Liver (tissue), 9 donors: ENCODE results near the gene RNF135. TPM values are rescaled to one million over a fixed set of nuclear protein-coding genes. Genes with fewer than 3 reads are reported as not detected.

Experiments used
- DNase-seq: peaks from one replicate; pipeline ENCODE4 v3.0.0-alpha.2; 2017; ENCODE audit warnings: low spot score
- H3K27ac ChIP-seq, 2 donors: one replicate each; pipeline ENCODE4 v1.7.0; 2013; ENCODE audit warnings: inconsistent platforms in 2 of 2, low read length in 2 of 2, control low read depth in 1 of 2, low read depth in 1 of 2, mild to moderate bottlenecking in 1 of 2
- H3K27me3 ChIP-seq, 4 donors: one replicate each; pipeline versions ENCODE4 v1.6.1 to v1.7.0; 2013; ENCODE audit warnings: low read length in 3 of 4, inconsistent platforms in 1 of 4, mild to moderate bottlenecking in 1 of 4, moderate library complexity in 1 of 4; ENCODE audit not compliant: control insufficient read depth in 4 of 4, insufficient read depth in 4 of 4
- H3K36me3 ChIP-seq, 4 donors: one replicate each; pipeline versions ENCODE4 v1.6.1 to v1.7.0; 2013; ENCODE audit warnings: low read length in 3 of 4, mild to moderate bottlenecking in 3 of 4, low read depth in 1 of 4, moderate library complexity in 1 of 4; ENCODE audit not compliant: control insufficient read depth in 4 of 4, insufficient read depth in 3 of 4
- H3K4me1 ChIP-seq, 4 donors: one replicate each; pipeline versions ENCODE4 v1.6.1 to v1.7.0; 2013; ENCODE audit warnings: low read length in 3 of 4, mild to moderate bottlenecking in 3 of 4, moderate library complexity in 1 of 4; ENCODE audit not compliant: control insufficient read depth in 4 of 4, insufficient read depth in 4 of 4
- H3K4me3 ChIP-seq, 3 donors: one replicate each; pipeline versions ENCODE4 v1.6.1 to v1.7.0; 2013; ENCODE audit warnings: low read length in 3 of 3, control low read depth in 1 of 3, low read depth in 1 of 3, mild to moderate bottlenecking in 1 of 3
- H3K9ac ChIP-seq, 2 donors: one replicate each; pipeline ENCODE4 v1.7.0; 2013; ENCODE audit warnings: low read length in 2 of 2, mild to moderate bottlenecking in 2 of 2, moderate library complexity in 2 of 2, control low read depth in 1 of 2, low read depth in 1 of 2
- H3K9me3 ChIP-seq, 4 donors: one replicate each; pipeline versions ENCODE4 v1.6.1 to v1.7.0; 2013; ENCODE audit warnings: low read length in 3 of 4; ENCODE audit not compliant: control insufficient read depth in 4 of 4
- CTCF ChIP-seq: fragments of 150-350 bp; IDR thresholded peaks from 2 replicates; pipeline ENCODE4 v1.5.1; 2017; ENCODE audit warnings: improper control_type of control experiment, low read depth, low read length; ENCODE audit not compliant: missing input control
- EGR1 ChIP-seq, 2 donors: IDR thresholded peaks; 2 replicates each; pipeline ENCODE4 v1.6.1; 2016 to 2018; ENCODE audit warnings: antibody characterized with exemption in 2 of 2, low read depth in 2 of 2
- FOXA2 ChIP-seq: IDR thresholded peaks from 2 replicates; pipeline ENCODE4 v1.6.1; 2016; ENCODE audit warnings: antibody characterized with exemption
- HNF4A ChIP-seq, 2 donors: conservative IDR thresholded peaks; 2 replicates each; pipeline ENCODE4 v1.6.1; 2016; ENCODE audit warnings: antibody characterized with exemption in 2 of 2, mild to moderate bottlenecking in 2 of 2
- HNF4G ChIP-seq: IDR thresholded peaks from 2 replicates; pipeline ENCODE4 v1.6.1; 2016; ENCODE audit warnings: antibody characterized with exemption
- JUND ChIP-seq, 2 donors: IDR thresholded peaks; 2 replicates each; pipeline ENCODE4 v1.6.1; 2016; ENCODE audit warnings: antibody characterized with exemption in 2 of 2
- NR2F2 ChIP-seq: IDR thresholded peaks from 2 replicates; pipeline ENCODE4 v1.6.1; 2016; ENCODE audit warnings: antibody characterized with exemption
- RAD21 ChIP-seq, 2 donors: IDR thresholded peaks; 2 replicates each; pipeline ENCODE4 v1.6.1; 2016; ENCODE audit warnings: antibody characterized with exemption in 2 of 2, mild to moderate bottlenecking in 2 of 2
- RXRA ChIP-seq, 2 donors: IDR thresholded peaks; 2 replicates each; pipeline ENCODE4 v1.6.1; 2017 to 2018; ENCODE audit warnings: antibody characterized with exemption in 2 of 2, mild to moderate bottlenecking in 1 of 2
- TAF1 ChIP-seq: conservative IDR thresholded peaks from 2 replicates; pipeline ENCODE4 v1.6.1; 2016; ENCODE audit warnings: antibody characterized with exemption, mild to moderate bottlenecking
- YY1 ChIP-seq: IDR thresholded peaks from 2 replicates; pipeline ENCODE4 v1.6.1; 2016; ENCODE audit warnings: antibody characterized with exemption, mild to moderate bottlenecking
- ZBTB33 ChIP-seq: IDR thresholded peaks from 2 replicates; pipeline ENCODE4 v1.6.1; 2016; ENCODE audit warnings: antibody characterized with exemption
- WGBS: extraction: QIAGEN DNeasy Blood & Tissue Kit; methylation state at CpG from one replicate; pipeline ENCODE4 v1.1.7; 2013; 5-methylcytosine and 5-hydroxymethylcytosine counted together
- polyA plus RNA-seq, 2 donors: library from polyadenylated mRNA; stranded (reverse) in 1 of 2; unstranded in 1 of 2; fragments of 200-250 nt in 1 of 2; fragments of >200 nt in 1 of 2; fragmentation: Nextera tagmentation in 1 of 2; extraction: Ambion mirVana in 1 of 2; gene quantifications; one replicate each; pipeline versions ENCODE4 v1.2.1 to v1.2.3, GENCODE V29; 2013 to 2015
- total RNA-seq, 2 donors: library from RNA; depleted of rRNA; stranded (reverse); fragments of >200 nt; gene quantifications; one replicate each; pipeline ENCODE4 v1.2.3, GENCODE V29; 2014
- TF ChIP-seq, protein P1 (sequence below): IDR thresholded peaks from 2 replicates; pipeline ENCODE4 v1.6.1; 2016; ENCODE audit warnings: antibody characterized with exemption
- TF ChIP-seq, protein P2 (sequence below): IDR thresholded peaks from 2 replicates; pipeline ENCODE4 v1.6.1; 2016; ENCODE audit warnings: antibody characterized with exemption
- donor health status: healthy.
- donor health status: healthy.
- donor health status: healthy.
- donor health status: healthy.
- donor health status: healthy.

The RNF135 gene
- total RNA-seq, result 1 to 10 TPM; 4.0 to 5.5 TPM
- polyA plus RNA-seq, result 1 to 10 TPM; 3.4 to 3.5 TPM

DNA sequence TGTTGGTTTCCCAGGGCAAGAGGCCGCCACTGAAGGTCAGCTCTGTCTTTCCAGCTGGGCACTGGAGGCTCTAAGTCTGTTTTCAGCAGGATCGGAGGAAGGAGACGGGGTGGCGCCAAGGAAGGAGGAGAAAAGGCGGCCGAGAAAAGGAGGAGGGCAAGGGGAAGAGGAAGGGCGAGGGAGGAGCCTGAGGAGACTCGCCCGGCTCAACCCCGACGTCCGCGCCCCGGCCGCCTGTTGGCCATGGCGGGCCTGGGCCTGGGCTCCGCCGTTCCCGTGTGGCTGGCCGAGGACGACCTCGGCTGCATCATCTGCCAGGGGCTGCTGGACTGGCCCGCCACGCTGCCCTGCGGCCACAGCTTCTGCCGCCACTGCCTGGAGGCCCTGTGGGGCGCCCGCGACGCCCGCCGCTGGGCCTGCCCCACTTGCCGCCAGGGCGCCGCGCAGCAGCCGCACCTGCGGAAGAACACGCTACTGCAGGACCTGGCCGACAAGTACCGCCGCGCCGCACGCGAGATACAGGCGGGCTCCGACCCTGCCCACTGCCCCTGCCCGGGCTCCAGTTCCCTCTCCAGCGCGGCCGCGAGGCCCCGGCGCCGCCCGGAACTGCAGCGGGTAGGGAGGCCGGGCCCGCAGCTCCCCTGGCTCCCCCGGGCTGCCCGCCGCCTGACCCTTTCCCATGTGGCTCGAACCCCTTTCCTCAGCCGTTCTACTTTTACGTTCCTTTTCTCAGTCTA, at the start of gene RNF135:
RNF135 (plus strand) TSS at position 209 of the 737 bp plus-strand sequence; CDS start at position 244, 35 bp downstream.
- Histone ChIP-seq H3K9ac (peak within 1 kb of the TSS; percentile 33 to 71), H3K9me3 (peaks cover 0 to 2% (median 0%) of the 10 kb centered on the region in 4 donors)

DNA sequence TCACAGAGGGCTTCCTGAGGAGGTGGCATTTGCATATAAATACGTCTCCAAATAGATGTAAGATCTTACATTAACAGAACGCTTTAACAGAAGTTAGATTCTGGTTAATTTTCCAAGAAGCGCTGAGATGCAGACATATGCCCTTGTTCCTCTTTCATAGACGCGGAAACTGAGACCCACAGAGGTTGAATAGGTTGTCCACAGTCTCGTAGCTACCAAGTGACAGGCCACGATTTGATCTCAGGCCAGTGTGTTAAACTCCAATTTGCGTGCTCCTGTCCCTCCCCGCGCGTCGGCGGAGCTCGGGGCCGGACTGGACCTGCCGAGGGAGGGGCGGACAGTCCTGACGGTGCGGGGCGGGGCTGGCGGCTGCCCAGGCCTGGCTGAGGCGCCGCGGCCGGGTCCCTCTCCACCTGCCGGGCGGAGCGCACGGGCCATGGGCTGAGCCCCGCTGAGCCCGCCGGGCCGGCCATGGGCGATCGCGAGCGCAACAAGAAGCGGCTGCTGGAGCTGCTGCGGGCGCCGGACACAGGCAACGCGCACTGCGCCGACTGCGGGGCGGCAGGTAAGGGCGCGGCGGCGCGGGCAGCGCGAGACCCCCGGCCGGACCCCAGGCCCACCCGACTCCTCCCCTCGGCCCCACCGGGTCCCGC, 49.2 kb upstream of the RNF135 start, which contains the start of gene ADAP2:
ADAP2 (plus strand) TSS at position 402 of the 653 bp plus-strand sequence; CDS start at position 472, 70 bp downstream.
- TF ChIP-seq HNF4A (conservative IDR thresholded peaks at IDR 0.05), result no peak
- no peak for TF ChIP-seq RAD21 (IDR thresholded peaks at IDR 0.05)
- TF ChIP-seq FOXA2, result no peak
- no peak for TF ChIP-seq RXRA (IDR thresholded peaks at IDR 0.05)
- no peak for TF ChIP-seq JUND (IDR thresholded peaks at IDR 0.05)
- TF ChIP-seq, protein P1, sequence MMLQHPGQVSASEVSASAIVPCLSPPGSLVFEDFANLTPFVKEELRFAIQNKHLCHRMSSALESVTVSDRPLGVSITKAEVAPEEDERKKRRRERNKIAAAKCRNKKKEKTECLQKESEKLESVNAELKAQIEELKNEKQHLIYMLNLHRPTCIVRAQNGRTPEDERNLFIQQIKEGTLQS, result no peak
- no peak for TF ChIP-seq HNF4G
- TF ChIP-seq NR2F2, result no peak
- no peak for TF ChIP-seq ZBTB33
- no peak for TF ChIP-seq YY1
- TF ChIP-seq, protein P2, sequence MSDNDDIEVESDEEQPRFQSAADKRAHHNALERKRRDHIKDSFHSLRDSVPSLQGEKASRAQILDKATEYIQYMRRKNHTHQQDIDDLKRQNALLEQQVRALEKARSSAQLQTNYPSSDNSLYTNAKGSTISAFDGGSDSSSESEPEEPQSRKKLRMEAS, result no peak
- H3K4me1 ChIP-seq, result peaks cover 5 to 16% (median 8%) of the 10 kb centered on the region in 4 donors
- peak within 1 kb of the TSS; percentile 41 to 61 (median 50) for H3K4me3 ChIP-seq
- no peaks in the 10 kb centered on the region for H3K27me3 ChIP-seq
- H3K27ac ChIP-seq, result no peak within 1 kb of the TSS
- no peaks in the 10 kb centered on the region for H3K9me3 ChIP-seq
- H3K9ac ChIP-seq, result no peak within 1 kb of the TSS
- DNase-seq, result no peak
- WGBS, result 5% methylated on average over 60 of the region's 60 CpGs
- peaks cover 0 to 2% (median 0%) of the 10 kb centered on the region in 4 donors for H3K36me3 ChIP-seq

More for the DNA sequence above, at the start of gene RNF135:
- no peaks in the 10 kb centered on the region for H3K36me3 ChIP-seq
- no peaks in the 10 kb centered on the region for H3K27me3 ChIP-seq
- TF ChIP-seq JUND (IDR thresholded peaks at IDR 0.05) (no peak), RAD21 (IDR thresholded peaks at IDR 0.05) (peak; percentile 30 to 33), NR2F2 (peak; percentile 75), RXRA (IDR thresholded peaks at IDR 0.05) (peak in 1 of 2 donors; percentile 11), YY1 (peak; percentile 68), TAF1 (peak; percentile 16), EGR1 (IDR thresholded peaks at IDR 0.05; ENCODE audit: low read depth in 2 of 2) (no peak), CTCF (peak; percentile 11)
- TF ChIP-seq, protein P1, result no peak
- peak within 1 kb of the TSS; percentile 85 to 96 for H3K27ac ChIP-seq
- H3K4me3 ChIP-seq, result peak within 1 kb of the TSS; percentile 44 to 63 (median 59)
- WGBS, result 3% methylated on average over 66 of the region's 66 CpGs
- DNase-seq, result peak; percentile 62
- H3K4me1 ChIP-seq, result no peaks in the 10 kb centered on the region
